ENCODE results near the gene EGLN1.

DNA sequence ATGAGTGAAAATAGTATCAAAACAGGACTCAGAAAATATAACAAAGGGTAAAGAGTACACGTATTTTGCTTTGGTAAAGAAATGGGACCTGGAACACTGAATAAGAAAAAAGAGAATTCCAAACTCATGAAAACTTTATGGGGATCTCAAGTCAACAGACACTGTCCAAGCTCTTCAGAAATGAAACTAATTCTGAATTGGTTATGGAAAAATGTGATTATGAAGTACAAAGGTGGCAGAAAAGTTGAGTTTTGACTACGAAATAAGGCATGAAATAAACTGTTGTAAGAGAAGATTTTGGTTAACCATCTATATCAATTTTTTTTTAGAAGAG lies 8.4 kb downstream of the EGLN1 start:
- TF ChIP-seq FOXJ3 (CRISPR knock-in tag; IDR thresholded peaks at IDR 0.05) = no peak
- TF ChIP-seq POLR2AphosphoS5 (IDR thresholded peaks at IDR 0.05; ENCODE audit: low read depth, low read length) = no peak

All from SK-N-SH (cell line).